ENCODE measurements around the gene A2ML1. TPM values are rescaled to one million over a fixed set of nuclear protein-coding genes. Genes with fewer than 3 reads are reported as not detected.
A peak's percentile ranks its signal among the peaks of the same experiment; 100 is the strongest.
"Not testable (repeated sequence)": the region's sequence is repeated elsewhere in the genome, so short reads cannot be mapped to it uniquely, and the experiment has no call there.

The A2ML1 gene
- total and polyA plus RNA-seq, 2 experiments from 2014 or later, result not detected

GRCh38 chr12:8816448-8817050, 5.9 kb upstream of the A2ML1 start:
- H3K27me3 ChIP-seq, result no peaks in the 10 kb centered on the region
- no peaks in the 10 kb centered on the region for H3K9me3 ChIP-seq (ENCODE audit: low read depth)
- H3K4me1 ChIP-seq (ENCODE audit: low read depth), result no peaks in the 10 kb centered on the region
- TF ChIP-seq, protein P1, sequence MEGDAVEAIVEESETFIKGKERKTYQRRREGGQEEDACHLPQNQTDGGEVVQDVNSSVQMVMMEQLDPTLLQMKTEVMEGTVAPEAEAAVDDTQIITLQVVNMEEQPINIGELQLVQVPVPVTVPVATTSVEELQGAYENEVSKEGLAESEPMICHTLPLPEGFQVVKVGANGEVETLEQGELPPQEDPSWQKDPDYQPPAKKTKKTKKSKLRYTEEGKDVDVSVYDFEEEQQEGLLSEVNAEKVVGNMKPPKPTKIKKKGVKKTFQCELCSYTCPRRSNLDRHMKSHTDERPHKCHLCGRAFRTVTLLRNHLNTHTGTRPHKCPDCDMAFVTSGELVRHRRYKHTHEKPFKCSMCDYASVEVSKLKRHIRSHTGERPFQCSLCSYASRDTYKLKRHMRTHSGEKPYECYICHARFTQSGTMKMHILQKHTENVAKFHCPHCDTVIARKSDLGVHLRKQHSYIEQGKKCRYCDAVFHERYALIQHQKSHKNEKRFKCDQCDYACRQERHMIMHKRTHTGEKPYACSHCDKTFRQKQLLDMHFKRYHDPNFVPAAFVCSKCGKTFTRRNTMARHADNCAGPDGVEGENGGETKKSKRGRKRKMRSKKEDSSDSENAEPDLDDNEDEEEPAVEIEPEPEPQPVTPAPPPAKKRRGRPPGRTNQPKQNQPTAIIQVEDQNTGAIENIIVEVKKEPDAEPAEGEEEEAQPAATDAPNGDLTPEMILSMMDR (IDR thresholded peaks at IDR 0.05; ENCODE audit: low read depth, low read length), result no peak
- no peak overlapping the region for H3K27ac ChIP-seq
- H3K4me3 ChIP-seq, result no peak overlapping the region
- no peak for DNase-seq (ENCODE audit: low read depth in 1 of 2, low spot score in 1 of 2)
- H3K36me3 ChIP-seq, result no peaks in the 10 kb centered on the region

- DNase-seq (ENCODE audit: low read depth in 1 of 2, low spot score in 1 of 2), result no peak
- H3K4me3 ChIP-seq, result no peak overlapping the region
- no peaks in the 10 kb centered on the region for H3K36me3 ChIP-seq
- no peaks in the 10 kb centered on the region for H3K9me3 ChIP-seq (ENCODE audit: low read depth)
- H3K27ac ChIP-seq, result no peak overlapping the region
- no peaks in the 10 kb centered on the region for H3K4me1 ChIP-seq (ENCODE audit: low read depth)
- TF ChIP-seq, protein P1 (IDR thresholded peaks at IDR 0.05; ENCODE audit: low read depth, low read length), result no peak
- H3K27me3 ChIP-seq, result no peaks in the 10 kb centered on the region
Observed at GRCh38 chr12:8817856-8818255, 4.6 kb upstream of the A2ML1 start.

GRCh38 chr12:8818526-8818925, 3.9 kb upstream of the A2ML1 start:
- Histone ChIP-seq H3K9me3 (ENCODE audit: low read depth) (no peaks in the 10 kb centered on the region), H3K27ac (no peak overlapping the region), H3K4me3 (no peak overlapping the region), H3K4me1 (ENCODE audit: low read depth) (no peaks in the 10 kb centered on the region), H3K36me3 (no peaks in the 10 kb centered on the region), H3K27me3 (no peaks in the 10 kb centered on the region)
- TF ChIP-seq, protein P1 (IDR thresholded peaks at IDR 0.05; ENCODE audit: low read depth, low read length), result no peak
- no peak for DNase-seq (ENCODE audit: low read depth in 1 of 2, low spot score in 1 of 2)

- Histone ChIP-seq H3K9me3 (ENCODE audit: low read depth) (no peaks in the 10 kb centered on the region), H3K36me3 (no peaks in the 10 kb centered on the region), H3K4me3 (no peak overlapping the region), H3K27ac (no peak overlapping the region), H3K4me1 (ENCODE audit: low read depth) (no peaks in the 10 kb centered on the region), H3K27me3 (no peaks in the 10 kb centered on the region)
- TF ChIP-seq, protein P1 (IDR thresholded peaks at IDR 0.05; ENCODE audit: low read depth, low read length), result no peak
- peak in 1 of 2 donors; percentile 27 for DNase-seq (ENCODE audit: low read depth in 1 of 2, low spot score in 1 of 2)
Observed at GRCh38 chr12:8819666-8819980, 2.8 kb upstream of the A2ML1 start.

GRCh38 chr12:8820676-8821407, 1.6 kb upstream of the A2ML1 start:
- not testable (repeated sequence) for H3K27me3 ChIP-seq; DNase-seq (ENCODE audit: low read depth in 1 of 2, low spot score in 1 of 2); H3K4me1 ChIP-seq (ENCODE audit: low read depth); H3K4me3 ChIP-seq; H3K9me3 ChIP-seq (ENCODE audit: low read depth); H3K27ac ChIP-seq; H3K36me3 ChIP-seq

DNA sequence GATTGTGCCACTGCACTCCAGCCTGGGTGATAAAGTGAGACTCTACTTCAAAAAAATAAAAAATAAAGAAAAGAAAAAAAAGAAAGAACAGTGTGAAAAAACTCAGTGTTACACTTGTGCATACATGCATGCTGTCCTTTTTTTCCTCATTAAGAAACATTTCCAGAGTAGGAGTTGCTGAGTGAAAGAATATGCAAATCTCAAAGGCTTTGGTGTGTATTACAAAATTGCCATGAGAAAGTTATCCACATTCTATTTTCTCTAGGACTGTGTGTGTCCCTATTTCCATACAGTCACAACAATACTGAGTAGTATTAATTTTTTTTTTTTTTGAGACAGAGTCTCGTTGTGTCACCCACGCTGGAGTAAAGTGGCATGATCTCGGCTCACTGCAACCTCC, 830 bp upstream of the A2ML1 start:
- Histone ChIP-seq H3K4me3 (no peak overlapping the region), H3K27me3 (no peaks in the 10 kb centered on the region), H3K4me1 (ENCODE audit: low read depth) (no peaks in the 10 kb centered on the region), H3K36me3 (no peaks in the 10 kb centered on the region), H3K9me3 (ENCODE audit: low read depth) (no peaks in the 10 kb centered on the region), H3K27ac (no peak overlapping the region)
- no peak for DNase-seq (ENCODE audit: low read depth in 1 of 2, low spot score in 1 of 2)
- TF ChIP-seq, protein P1 (IDR thresholded peaks at IDR 0.05; ENCODE audit: low read depth, low read length), result no peak
